ENCODE results near the gene GMPR. TPM values are rescaled to one million over a fixed set of nuclear protein-coding genes. Genes with fewer than 3 reads are reported as not detected.

Gene GMPR
- total RNA-seq, 1 donor, result 6.5 TPM

DNA sequence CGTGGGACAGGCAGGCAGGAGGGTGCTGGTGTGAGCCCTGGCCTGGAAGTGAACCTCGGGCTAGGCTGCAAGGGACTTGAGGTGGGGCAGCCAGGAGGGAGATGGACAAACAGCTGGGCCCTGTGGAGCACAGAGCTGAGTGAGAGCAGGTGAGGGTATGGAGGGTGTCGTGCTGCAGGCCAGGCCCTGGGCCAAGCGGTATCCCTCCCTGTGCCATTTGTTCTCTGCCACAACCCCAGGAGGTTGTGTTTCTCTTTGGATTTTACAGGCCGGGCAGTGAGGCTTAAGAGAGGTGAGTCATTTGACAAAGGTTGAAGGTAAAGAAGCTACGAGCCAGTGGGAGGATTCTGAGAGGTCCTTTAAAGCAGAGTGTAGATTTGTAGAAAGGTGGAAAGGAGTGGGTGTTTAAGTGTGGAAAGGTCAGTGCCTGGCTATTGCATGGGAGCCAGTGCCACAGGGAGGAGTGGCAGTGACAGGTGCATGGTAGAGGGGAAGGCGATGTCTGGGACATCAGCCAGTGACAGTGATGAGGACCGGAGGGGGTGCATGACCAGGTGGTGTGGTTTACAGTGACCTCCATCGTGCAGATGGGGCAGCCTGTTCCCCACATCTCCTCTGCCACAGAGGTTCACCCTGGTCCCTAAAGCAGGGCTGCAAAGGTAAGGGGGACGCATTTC is 39.8 kb downstream of the GMPR start:
- Histone ChIP-seq H3K4me1 (ENCODE audit: insufficient read depth, low read length) (peaks cover 17% of the 10 kb centered on the region), H3K27ac (ENCODE audit: low read depth, low read length) (peak overlapping the region; percentile 2), H3K4me3 (ENCODE audit: insufficient read depth, low read length) (peak overlapping the region; percentile 41), H3K27me3 (ENCODE audit: insufficient read depth, low read length) (no peaks in the 10 kb centered on the region), H3K36me3 (ENCODE audit: insufficient read depth, low read length) (no peaks in the 10 kb centered on the region), H4K20me1 (ENCODE audit: insufficient read depth, low read length) (no peaks in the 10 kb centered on the region), H2AFZ (ENCODE audit: low read length) (no peak overlapping the region), H3K79me2 (ENCODE audit: insufficient read depth, low read length) (no peaks in the 10 kb centered on the region), H3K4me2 (ENCODE audit: insufficient read depth, low read length) (no peak overlapping the region), H3K9me3 (ENCODE audit: low read depth, low read length) (no peaks in the 10 kb centered on the region)
- no peak for TF ChIP-seq CTCF (IDR thresholded peaks at IDR 0.05; ENCODE audit: extremely low read depth, low read depth, low read length)
- peak; percentile 58 for DNase-seq (ENCODE audit: insufficient read length, low spot score, missing footprints)

GRCh38 chr6:16278750-16279149 is 40.4 kb downstream of the GMPR start:
- DNase-seq (ENCODE audit: insufficient read length, low spot score, missing footprints), result no peak
- Histone ChIP-seq H2AFZ (ENCODE audit: low read length) (no peak overlapping the region), H4K20me1 (ENCODE audit: insufficient read depth, low read length) (no peaks in the 10 kb centered on the region), H3K79me2 (ENCODE audit: insufficient read depth, low read length) (no peaks in the 10 kb centered on the region), H3K9me3 (ENCODE audit: low read depth, low read length) (no peaks in the 10 kb centered on the region), H3K4me1 (ENCODE audit: insufficient read depth, low read length) (peaks cover 13% of the 10 kb centered on the region), H3K4me3 (ENCODE audit: insufficient read depth, low read length) (no peak overlapping the region), H3K36me3 (ENCODE audit: insufficient read depth, low read length) (no peaks in the 10 kb centered on the region), H3K27ac (ENCODE audit: low read depth, low read length) (no peak overlapping the region), H3K27me3 (ENCODE audit: insufficient read depth, low read length) (no peaks in the 10 kb centered on the region), H3K4me2 (ENCODE audit: insufficient read depth, low read length) (no peak overlapping the region)
- TF ChIP-seq CTCF (IDR thresholded peaks at IDR 0.05; ENCODE audit: extremely low read depth, low read depth, low read length), result no peak

DNA sequence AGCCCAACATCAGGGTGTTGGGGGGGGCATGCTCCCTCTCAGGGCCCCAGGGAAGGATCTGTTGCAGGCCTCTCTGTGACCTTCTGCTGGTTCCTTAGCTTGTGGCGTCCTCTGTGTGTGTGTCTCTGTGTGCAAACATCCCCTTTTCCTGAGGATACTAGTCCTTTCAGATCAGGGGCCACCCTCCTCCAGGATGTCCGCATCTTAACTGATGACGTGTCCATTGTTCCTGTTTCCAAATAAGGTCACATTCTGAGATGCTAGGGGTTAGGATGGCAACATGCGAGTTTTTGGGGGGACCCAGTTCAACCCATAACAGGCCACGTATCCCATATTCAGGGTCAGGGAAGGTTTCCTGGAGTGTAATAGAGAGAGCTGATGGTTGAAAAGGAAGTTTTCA is 40.9 kb downstream of the GMPR start:
- DNase-seq (ENCODE audit: insufficient read length, low spot score, missing footprints), result no peak
- no peaks in the 10 kb centered on the region for H3K79me2 ChIP-seq (ENCODE audit: insufficient read depth, low read length)
- H4K20me1 ChIP-seq (ENCODE audit: insufficient read depth, low read length), result no peaks in the 10 kb centered on the region
- H3K9me3 ChIP-seq (ENCODE audit: low read depth, low read length), result no peaks in the 10 kb centered on the region
- H3K27ac ChIP-seq (ENCODE audit: low read depth, low read length), result no peak overlapping the region
- no peaks in the 10 kb centered on the region for H3K36me3 ChIP-seq (ENCODE audit: insufficient read depth, low read length)
- H3K4me3 ChIP-seq (ENCODE audit: insufficient read depth, low read length), result no peak overlapping the region
- H3K4me2 ChIP-seq (ENCODE audit: insufficient read depth, low read length), result no peak overlapping the region
- peaks cover 13% of the 10 kb centered on the region for H3K4me1 ChIP-seq (ENCODE audit: insufficient read depth, low read length)
- no peaks in the 10 kb centered on the region for H3K27me3 ChIP-seq (ENCODE audit: insufficient read depth, low read length)
- H2AFZ ChIP-seq (ENCODE audit: low read length), result no peak overlapping the region
- TF ChIP-seq CTCF (IDR thresholded peaks at IDR 0.05; ENCODE audit: extremely low read depth, low read depth, low read length), result no peak

GRCh38 chr6:16282370-16282769 is 44.0 kb downstream of the GMPR start:
- DNase-seq (ENCODE audit: insufficient read length, low spot score, missing footprints), result no peak
- Histone ChIP-seq H3K79me2 (ENCODE audit: insufficient read depth, low read length) (no peaks in the 10 kb centered on the region), H3K27me3 (ENCODE audit: insufficient read depth, low read length) (no peaks in the 10 kb centered on the region), H3K4me2 (ENCODE audit: insufficient read depth, low read length) (no peak overlapping the region), H3K4me1 (ENCODE audit: insufficient read depth, low read length) (peaks cover 8% of the 10 kb centered on the region), H4K20me1 (ENCODE audit: insufficient read depth, low read length) (no peaks in the 10 kb centered on the region), H3K4me3 (ENCODE audit: insufficient read depth, low read length) (no peak overlapping the region), H2AFZ (ENCODE audit: low read length) (no peak overlapping the region), H3K9me3 (ENCODE audit: low read depth, low read length) (no peaks in the 10 kb centered on the region), H3K36me3 (ENCODE audit: insufficient read depth, low read length) (no peaks in the 10 kb centered on the region), H3K27ac (ENCODE audit: low read depth, low read length) (no peak overlapping the region)
- TF ChIP-seq CTCF (IDR thresholded peaks at IDR 0.05; ENCODE audit: extremely low read depth, low read depth, low read length), result no peak

All from osteoblast (primary cell).